GM13976 (cell line): ENCODE data around the gene AATK.
A peak's percentile ranks its signal among the peaks of the same experiment; 100 is the strongest.

ENCODE experiments used
- DNase-seq: peaks from one replicate; pipeline ENCODE4 v3.0.0; 2012; ENCODE audit warnings: low spot score
- CTCF ChIP-seq: IDR thresholded peaks from 2 replicates; pipeline ENCODE4 v1.5.1; 2012; ENCODE audit warnings: borderline replicate concordance, mild to moderate bottlenecking; ENCODE audit not compliant: insufficient read depth; ENCODE audit errors: extremely low read depth, missing control alignments, control extremely low read depth
- in situ Hi-C: fragments of 300-500 bp; cut with MboI; formaldehyde crosslinking; loops from one replicate; pipeline ENCODE4 v1.12.0; 2022; ENCODE audit warnings: low sequenced_read_pairs, mixed read lengths, inconsistent platforms; ENCODE audit not compliant: unreplicated experiment

AATK gene

GRCh38 chr17:81121841-81122733, 43.9 kb downstream of the AATK start:
- in situ Hi-C loops: no loop called here
- no peak for TF ChIP-seq CTCF

GRCh38 chr17:81120695-81121621, 45.1 kb downstream of the AATK start:
- in situ Hi-C loops: no loop called here
- TF ChIP-seq CTCF: no peak
- DNase-seq: no peak

More at GRCh38 chr17:81121841-81122733, 43.9 kb downstream of the AATK start:
- DNase-seq: no peak

- in situ Hi-C loops: no loop called here
- TF ChIP-seq CTCF: no peak
Observed at GRCh38 chr17:81120149-81120484, 45.9 kb downstream of the AATK start.

GRCh38 chr17:81119223-81120148, 46.5 kb downstream of the AATK start:
- peak; percentile 91 for DNase-seq
- no peak for TF ChIP-seq CTCF
- in situ Hi-C loops: no loop called here

More at GRCh38 chr17:81120149-81120484, 45.9 kb downstream of the AATK start:
- DNase-seq: no peak

- TF ChIP-seq CTCF: no peak
- DNase-seq: no peak
- in situ Hi-C loops: no loop called here
Observed at GRCh38 chr17:81118308-81119221, 47.5 kb downstream of the AATK start.
